Measurements from ENCODE around the gene MDP1. TPM values are rescaled to one million over a fixed set of nuclear protein-coding genes. Genes with fewer than 3 reads are reported as not detected.

The MDP1 gene
- total and polyA plus RNA-seq, 10 of the 15 experiments (the other 5 are each of a cell fraction or from before 2014, with no cell fraction given) = 10.4 to 45.8 (median 23.5) TPM

DNA sequence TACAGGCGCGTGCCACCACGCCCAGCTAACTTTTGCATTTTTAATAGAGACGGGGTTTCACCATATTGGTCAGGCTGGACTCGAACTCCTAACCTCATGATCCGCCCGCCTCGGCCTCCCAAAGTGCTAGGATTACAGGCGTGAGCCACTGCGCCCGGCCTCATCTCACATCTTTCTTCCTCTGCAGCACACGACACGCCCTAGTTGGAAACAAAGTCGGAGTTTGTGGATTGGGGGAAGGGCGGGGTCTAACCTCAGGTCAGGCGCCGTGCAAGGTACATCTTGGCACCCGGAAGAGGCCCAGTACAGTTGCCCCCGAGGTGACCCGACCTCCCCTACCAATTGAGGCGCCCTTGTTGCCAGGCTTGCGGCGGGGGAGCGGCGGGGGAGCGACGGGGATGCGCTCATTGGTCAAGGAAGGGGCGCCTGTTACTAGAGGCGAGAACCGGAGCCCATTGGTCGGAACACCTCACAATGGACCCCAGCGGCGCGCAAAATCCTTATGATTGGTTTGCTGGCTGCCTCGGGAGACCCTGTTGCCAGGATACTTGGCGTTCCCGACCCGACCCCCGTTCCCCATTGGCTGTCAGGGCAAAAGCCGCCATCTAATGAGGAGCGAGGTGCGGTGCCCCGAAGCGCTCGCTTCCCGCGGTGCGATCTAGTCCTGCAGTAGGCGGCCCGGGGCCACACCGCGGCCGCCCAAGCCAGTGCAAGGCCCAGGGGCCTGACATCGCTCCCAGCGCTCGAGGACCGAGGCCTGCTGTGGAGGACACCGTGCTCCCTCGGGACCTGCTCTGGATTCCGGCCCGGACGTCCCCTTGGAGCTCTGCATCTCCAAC, 44.2 kb downstream of the MDP1 start, which contains the start of gene REC8:
REC8 (plus strand) TSS at position 659 of the 839 bp plus-strand sequence. CDS start 473 bp downstream, outside the sequence.
- ATAC-seq (peak; percentile 90), DNase-seq (ENCODE audit: low read depth, low spot score) (peak; percentile 82), FAIRE-seq (peak; percentile 81)
- in situ Hi-C loops (cut with MboI) (no loop called here), intact Hi-C loops (cut with micrococcal nuclease; ENCODE audit: unreplicated experiment) (loop anchor here (2.0 kb wide), 1 partner anchor 57 kb away; the partner anchor contains the start of genes DCAF11 and NRL)
- Histone ChIP-seq H3K9ac (ENCODE audit: control insufficient read depth, insufficient read depth, low read length) (peak within 1 kb of the TSS; percentile 69), H3K79me2 (ENCODE audit: control insufficient read depth, insufficient read depth, low read length) (peaks cover 6% of the 10 kb centered on the region), H3K27me3 (replicated peaks in 1 of 2; ENCODE audit: control insufficient read depth in 2 of 2, insufficient read depth in 2 of 2, low read length in 1 of 2) (no peaks in the 10 kb centered on the region), H3K4me3 (peak within 1 kb of the TSS; percentile 62), H3K27ac (ENCODE audit: control insufficient read depth, insufficient read depth) (peak within 1 kb of the TSS; percentile 68), H3K4me1 (ENCODE audit: control insufficient read depth, insufficient read depth, low read length) (no peaks in the 10 kb centered on the region), H3K4me2 (ENCODE audit: control insufficient read depth, insufficient read depth) (peak within 1 kb of the TSS; percentile 72), H3K36me3 (ENCODE audit: control insufficient read depth in 2 of 2, insufficient read depth in 2 of 2, low read length in 1 of 2) (peaks cover 1 to 14% of the 10 kb centered on the region in 2 experiments), H2AFZ (ENCODE audit: control insufficient read depth, low read depth, low read length) (no peak within 1 kb of the TSS; the same call in 1 of the 2 replicates), H3K9me3 (replicated peaks; ENCODE audit: control insufficient read depth, insufficient read depth, low read length) (no peaks in the 10 kb centered on the region), H4K20me1 (ENCODE audit: control insufficient read depth, insufficient read depth) (no peaks in the 10 kb centered on the region)
- 15% methylated on average over 59 of the region's 63 CpGs for WGBS (ENCODE audit: insufficient coverage, insufficient replicate concordance, low lambda C conversion rate, missing lambda C conversion rate)
- CTCF ChIA-PET = interaction anchor here (1.1 to 2.2 kb wide), 6 partner anchors 10 to 162 kb away, joined by 3 to 18 read pairs (median 3); partner anchors contain the start of genes DHRS1, IPO4, IRF9 and MDP1
- POLR2A ChIA-PET = interaction anchor here (0.7 to 2.8 kb wide), 10 partner anchors 9 to 80 kb away, joined by 3 to 11 read pairs (median 7); partner anchors contain the start of genes CHMP4A, IPO4, IRF9 and PSME2
- RAD21 ChIA-PET (ENCODE audit: unreplicated experiment) = interaction anchor here (1.0 to 1.1 kb wide), 2 partner anchors 10 kb away, joined by 4 to 5 read pairs; partner anchors contain the start of gene IRF9
- BruUV-seq (replicated peaks) = no TSS peak
- SMC1A ChIA-PET (ENCODE audit: uncharacterized antibody, unreplicated experiment) = interaction anchor here (0.6 to 1.6 kb wide), 4 partner anchors 10 to 76 kb away, joined by 3 to 9 read pairs (median 3); partner anchors contain the start of genes IRF9, PSME2 and RNF31
- no peak for TF ChIP-seq FOXM1 (IDR thresholded peaks at IDR 0.05; ENCODE audit: low read depth, low read length)
- no peak for TF ChIP-seq SREBF2 (IDR thresholded peaks at IDR 0.05; ENCODE audit: low read length)
- peak; percentile 32; the same call in 1 of the 2 replicates for TF ChIP-seq BMI1 (IDR thresholded peaks at IDR 0.05; ENCODE audit: borderline replicate concordance)
- TF ChIP-seq BRCA1 (IDR thresholded peaks at IDR 0.05; ENCODE audit: low read depth, low read length) = no peak
- TF ChIP-seq ZZZ3 (IDR thresholded peaks at IDR 0.05; ENCODE audit: control insufficient read depth, insufficient read length, low read depth) = no peak
- TF ChIP-seq, protein P1, sequence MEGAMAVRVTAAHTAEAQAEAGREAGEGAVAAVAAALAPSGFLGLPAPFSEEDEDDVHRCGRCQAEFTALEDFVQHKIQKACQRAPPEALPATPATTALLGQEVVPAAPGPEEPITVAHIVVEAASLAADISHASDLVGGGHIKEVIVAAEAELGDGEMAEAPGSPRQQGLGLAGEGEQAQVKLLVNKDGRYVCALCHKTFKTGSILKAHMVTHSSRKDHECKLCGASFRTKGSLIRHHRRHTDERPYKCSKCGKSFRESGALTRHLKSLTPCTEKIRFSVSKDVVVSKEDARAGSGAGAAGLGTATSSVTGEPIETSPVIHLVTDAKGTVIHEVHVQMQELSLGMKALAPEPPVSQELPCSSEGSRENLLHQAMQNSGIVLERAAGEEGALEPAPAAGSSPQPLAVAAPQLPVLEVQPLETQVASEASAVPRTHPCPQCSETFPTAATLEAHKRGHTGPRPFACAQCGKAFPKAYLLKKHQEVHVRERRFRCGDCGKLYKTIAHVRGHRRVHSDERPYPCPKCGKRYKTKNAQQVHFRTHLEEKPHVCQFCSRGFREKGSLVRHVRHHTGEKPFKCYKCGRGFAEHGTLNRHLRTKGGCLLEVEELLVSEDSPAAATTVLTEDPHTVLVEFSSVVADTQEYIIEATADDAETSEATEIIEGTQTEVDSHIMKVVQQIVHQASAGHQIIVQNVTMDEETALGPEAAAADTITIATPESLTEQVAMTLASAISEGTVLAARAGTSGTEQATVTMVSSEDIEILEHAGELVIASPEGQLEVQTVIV (IDR thresholded peaks at IDR 0.05; ENCODE audit: borderline replicate concordance, partially characterized antibody) = no peak
- TF ChIP-seq RBBP5 (conservative IDR thresholded peaks at IDR 0.05) = no peak
- TF ChIP-seq, protein P2, sequence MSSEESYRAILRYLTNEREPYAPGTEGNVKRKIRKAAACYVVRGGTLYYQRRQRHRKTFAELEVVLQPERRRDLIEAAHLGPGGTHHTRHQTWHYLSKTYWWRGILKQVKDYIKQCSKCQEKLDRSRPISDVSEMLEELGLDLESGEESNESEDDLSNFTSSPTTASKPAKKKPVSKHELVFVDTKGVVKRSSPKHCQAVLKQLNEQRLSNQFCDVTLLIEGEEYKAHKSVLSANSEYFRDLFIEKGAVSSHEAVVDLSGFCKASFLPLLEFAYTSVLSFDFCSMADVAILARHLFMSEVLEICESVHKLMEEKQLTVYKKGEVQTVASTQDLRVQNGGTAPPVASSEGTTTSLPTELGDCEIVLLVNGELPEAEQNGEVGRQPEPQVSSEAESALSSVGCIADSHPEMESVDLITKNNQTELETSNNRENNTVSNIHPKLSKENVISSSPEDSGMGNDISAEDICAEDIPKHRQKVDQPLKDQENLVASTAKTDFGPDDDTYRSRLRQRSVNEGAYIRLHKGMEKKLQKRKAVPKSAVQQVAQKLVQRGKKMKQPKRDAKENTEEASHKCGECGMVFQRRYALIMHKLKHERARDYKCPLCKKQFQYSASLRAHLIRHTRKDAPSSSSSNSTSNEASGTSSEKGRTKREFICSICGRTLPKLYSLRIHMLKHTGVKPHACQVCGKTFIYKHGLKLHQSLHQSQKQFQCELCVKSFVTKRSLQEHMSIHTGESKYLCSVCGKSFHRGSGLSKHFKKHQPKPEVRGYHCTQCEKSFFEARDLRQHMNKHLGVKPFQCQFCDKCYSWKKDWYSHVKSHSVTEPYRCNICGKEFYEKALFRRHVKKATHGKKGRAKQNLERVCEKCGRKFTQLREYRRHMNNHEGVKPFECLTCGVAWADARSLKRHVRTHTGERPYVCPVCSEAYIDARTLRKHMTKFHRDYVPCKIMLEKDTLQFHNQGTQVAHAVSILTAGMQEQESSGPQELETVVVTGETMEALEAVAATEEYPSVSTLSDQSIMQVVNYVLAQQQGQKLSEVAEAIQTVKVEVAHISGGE (CRISPR knock-in tag; IDR thresholded peaks at IDR 0.05) = 0 out of 2 replicates have a peak, but pooled peaks have one; percentile 25
- TF ChIP-seq SREBF1 (IDR thresholded peaks at IDR 0.05; ENCODE audit: low read length) = no peak
- TF ChIP-seq, protein P3, sequence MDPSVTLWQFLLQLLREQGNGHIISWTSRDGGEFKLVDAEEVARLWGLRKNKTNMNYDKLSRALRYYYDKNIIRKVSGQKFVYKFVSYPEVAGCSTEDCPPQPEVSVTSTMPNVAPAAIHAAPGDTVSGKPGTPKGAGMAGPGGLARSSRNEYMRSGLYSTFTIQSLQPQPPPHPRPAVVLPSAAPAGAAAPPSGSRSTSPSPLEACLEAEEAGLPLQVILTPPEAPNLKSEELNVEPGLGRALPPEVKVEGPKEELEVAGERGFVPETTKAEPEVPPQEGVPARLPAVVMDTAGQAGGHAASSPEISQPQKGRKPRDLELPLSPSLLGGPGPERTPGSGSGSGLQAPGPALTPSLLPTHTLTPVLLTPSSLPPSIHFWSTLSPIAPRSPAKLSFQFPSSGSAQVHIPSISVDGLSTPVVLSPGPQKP (IDR thresholded peaks at IDR 0.05; ENCODE audit: low read depth, low read length) = no peak

Measured in GM12878 (cell line).